ENCODE results near the gene DRD4. TPM values are rescaled to one million over a fixed set of nuclear protein-coding genes. Genes with fewer than 3 reads are reported as not detected.

The DRD4 gene
- total RNA-seq, 4 donors from 2014 or later, result not detected

GRCh38 chr11:596374-596773, 40.7 kb upstream of the DRD4 start:
- no peak for TF ChIP-seq POLR2A (IDR thresholded peaks at IDR 0.05)
- no peak for TF ChIP-seq CTCF (IDR thresholded peaks at IDR 0.05 in 4 of 5, conservative IDR thresholded peaks at IDR 0.05 in 1 of 5)
- Histone ChIP-seq H3K9me3 (no peaks in the 10 kb centered on the region), H3K4me1 (no peaks in the 10 kb centered on the region), H3K27me3 (no peaks in the 10 kb centered on the region), H3K36me3 (peaks cover 0 to 85% of the 10 kb centered on the region in 2 donors), H3K4me3 (no peak overlapping the region), H3K27ac (no peak overlapping the region)
- intact Hi-C loops (cut with DNase I; ENCODE audit: low total_unique reads), result no loop called here
- DNase-seq (no peak), ATAC-seq (no peak)
- in situ Hi-C loops (cut with MboI; ENCODE audit: low sequenced_read_pairs in 4 of 4), result no loop called here

GRCh38 chr11:597166-597725, 39.8 kb upstream of the DRD4 start:
- in situ Hi-C loops (cut with MboI; ENCODE audit: low sequenced_read_pairs in 4 of 4) (no loop called here), intact Hi-C loops (cut with DNase I; ENCODE audit: low total_unique reads) (no loop called here)
- Histone ChIP-seq H3K27ac (no peak overlapping the region), H3K4me1 (no peaks in the 10 kb centered on the region), H3K4me3 (no peak overlapping the region), H3K27me3 (no peaks in the 10 kb centered on the region), H3K9me3 (no peaks in the 10 kb centered on the region), H3K36me3 (peaks cover 0 to 90% of the 10 kb centered on the region in 2 donors)
- ATAC-seq (no peak), DNase-seq (no peak)
- TF ChIP-seq POLR2A (IDR thresholded peaks at IDR 0.05), result no peak
- no peak for TF ChIP-seq CTCF (IDR thresholded peaks at IDR 0.05 in 4 of 5, conservative IDR thresholded peaks at IDR 0.05 in 1 of 5)

- peaks cover 0 to 90% of the 10 kb centered on the region in 2 donors for H3K36me3 ChIP-seq
- H3K4me3 ChIP-seq, result no peak overlapping the region
- no peak for DNase-seq
- no peak for ATAC-seq
- TF ChIP-seq CTCF (IDR thresholded peaks at IDR 0.05 in 4 of 5, conservative IDR thresholded peaks at IDR 0.05 in 1 of 5) (no peak), POLR2A (IDR thresholded peaks at IDR 0.05) (no peak)
- no peak overlapping the region for H3K27ac ChIP-seq
- intact Hi-C loops (cut with DNase I; ENCODE audit: low total_unique reads) (no loop called here), in situ Hi-C loops (cut with MboI; ENCODE audit: low sequenced_read_pairs in 4 of 4) (no loop called here)
- no peaks in the 10 kb centered on the region for H3K9me3 ChIP-seq
- H3K27me3 ChIP-seq, result no peaks in the 10 kb centered on the region
- no peaks in the 10 kb centered on the region for H3K4me1 ChIP-seq
These were observed 38.9 kb upstream of the DRD4 start for GRCh38 chr11:598005-598680.

GRCh38 chr11:601573-602245, 35.4 kb upstream of the DRD4 start:
- in situ Hi-C loops (cut with MboI; ENCODE audit: low sequenced_read_pairs in 4 of 4) (no loop called here), intact Hi-C loops (cut with DNase I; ENCODE audit: low total_unique reads) (no loop called here)
- no peaks in the 10 kb centered on the region for H3K27me3 ChIP-seq
- ATAC-seq (no peak), DNase-seq (no peak)
- no peaks in the 10 kb centered on the region for H3K4me1 ChIP-seq
- no peak overlapping the region for H3K27ac ChIP-seq
- TF ChIP-seq POLR2A (IDR thresholded peaks at IDR 0.05) (no peak), CTCF (IDR thresholded peaks at IDR 0.05 in 4 of 5, conservative IDR thresholded peaks at IDR 0.05 in 1 of 5) (no peak)
- H3K9me3 ChIP-seq, result no peaks in the 10 kb centered on the region
- H3K4me3 ChIP-seq, result no peak overlapping the region
- H3K36me3 ChIP-seq, result peaks cover 0 to 93% of the 10 kb centered on the region in 2 donors
